ENCODE data around the gene GPR183. TPM values are rescaled to one million over a fixed set of nuclear protein-coding genes. Genes with fewer than 3 reads are reported as not detected.
"Not testable (repeated sequence)": the region's sequence is repeated elsewhere in the genome, so short reads cannot be mapped to it uniquely, and the experiment has no call there.

Gene GPR183
- total RNA-seq, 1 donor from 2014 or later = 5.4 TPM

DNA sequence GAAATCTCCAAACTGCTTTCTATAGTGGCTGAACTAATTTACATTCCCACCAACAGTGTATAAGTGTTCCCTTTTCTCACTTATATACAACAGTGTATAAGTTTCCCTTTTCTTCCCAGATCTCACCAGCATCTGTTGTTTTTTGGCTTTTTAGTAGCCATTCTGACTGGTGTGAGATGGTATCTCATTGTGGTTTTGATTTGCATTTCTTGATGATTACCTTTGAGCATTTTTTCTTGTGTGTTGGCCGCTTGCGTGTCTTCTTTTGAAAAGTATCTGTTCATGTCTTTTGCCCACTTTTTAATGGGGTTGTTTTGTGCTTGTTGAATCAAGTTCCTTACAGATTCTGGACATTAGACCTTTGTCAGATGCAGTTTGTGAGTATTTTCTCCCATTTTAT, 57.6 kb downstream of the GPR183 start:
- not testable (repeated sequence) for DNase-seq (ENCODE audit: low spot score)

GRCh38 chr13:99249178-99249577, 58.0 kb downstream of the GPR183 start:
- DNase-seq (ENCODE audit: low spot score) = not testable (repeated sequence)

DNA sequence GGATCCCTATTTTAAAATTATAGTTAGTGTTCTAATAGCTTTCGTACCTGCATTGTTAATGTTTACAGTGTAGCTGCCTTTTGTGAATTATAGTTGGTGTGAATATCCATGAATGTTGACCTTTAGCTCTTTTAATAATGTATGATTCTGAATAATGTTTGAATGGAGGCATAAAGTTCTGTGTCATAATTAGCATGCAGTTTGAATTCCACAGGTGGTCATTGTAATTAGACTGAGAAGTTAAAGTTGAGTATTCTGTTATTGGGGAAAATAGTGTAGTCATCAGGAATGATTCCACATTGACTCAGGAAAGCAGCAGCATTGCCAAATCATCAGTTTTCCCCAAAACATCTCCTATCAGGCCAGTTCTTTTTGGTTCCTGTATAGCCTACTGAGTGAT, 61.1 kb downstream of the GPR183 start:
- no peak for DNase-seq (ENCODE audit: low spot score)

Other genes with a start within 250 kb of the GPR183 start
- gene UBAC2, start 106.5 kb downstream of the GPR183 start, total RNA-seq = 55.9 TPM
- gene GPR18, start 49.0 kb downstream of the GPR183 start, total RNA-seq = 0.26 TPM
- 121 TPM for gene TM9SF2, start 194.1 kb upstream of the GPR183 start, total RNA-seq

Measured in ureter (tissue), 1 donor.